DND-41 (cell line): ENCODE measurements around the gene SMLR1.

ENCODE experiments used
- CTCF ChIP-seq: IDR thresholded peaks from 2 replicates; pipeline ENCODE4 v1.5.1; 2012; ENCODE audit warnings: borderline replicate concordance, low read length, moderate library complexity, mild to moderate bottlenecking; ENCODE audit not compliant: poor library complexity, severe bottlenecking; ENCODE audit errors: extremely low read depth
- EZH2 ChIP-seq: IDR thresholded peaks from 3 replicates; pipeline ENCODE4 v1.6.1; 2012; ENCODE audit warnings: borderline replicate concordance, low read depth, mild to moderate bottlenecking, moderate library complexity, low read length, inconsistent platforms; ENCODE audit not compliant: severe bottlenecking

GRCh38 chr6:130794738-130795137 lies 32.5 kb upstream of the SMLR1 start:
- TF ChIP-seq CTCF (no peak), EZH2 (no peak)
